SIG-M5 treated with dmso at 0.1 percent for 504 hours (cell line): Measurements from ENCODE around the gene ACACA.

ENCODE experiments used
- DNase-seq: peaks from one replicate; lab custom pipeline; 2025; ENCODE audit not compliant: unreplicated experiment; lab: John Stamatoyannopoulos, UW

ACACA gene

DNA sequence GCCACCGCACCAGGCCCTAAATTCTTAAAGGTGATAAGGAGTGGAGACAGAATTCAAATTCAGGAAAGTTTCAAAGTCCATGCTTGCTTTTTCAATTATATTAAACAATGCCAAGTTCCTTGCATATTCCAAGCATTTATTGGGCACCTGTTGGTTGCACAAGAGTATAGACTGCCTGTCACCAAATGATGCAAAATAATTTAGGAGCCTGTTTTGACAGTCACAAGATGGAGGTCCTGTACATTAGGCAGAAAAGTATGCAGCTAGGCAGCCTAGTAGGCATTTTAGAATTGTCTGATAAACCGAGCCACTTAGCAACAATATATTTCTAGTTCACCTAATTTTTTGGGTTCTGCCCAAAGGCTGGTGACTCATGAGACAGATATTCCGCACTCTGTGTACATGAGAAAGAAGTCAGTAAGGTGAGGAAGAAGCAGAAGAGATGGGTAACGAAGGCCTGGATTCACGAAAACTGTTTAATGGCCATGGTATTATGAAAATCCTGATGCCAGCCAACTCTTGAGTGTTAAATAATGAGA lies 7.3 kb downstream of the ACACA start:
- DNase-seq: no peak

GRCh38 chr17:37393352-37393751 lies 13.3 kb downstream of the ACACA start:
- no peak for DNase-seq

GRCh38 chr17:37392024-37392590 lies 14.5 kb downstream of the ACACA start:
- DNase-seq: no peak

DNA sequence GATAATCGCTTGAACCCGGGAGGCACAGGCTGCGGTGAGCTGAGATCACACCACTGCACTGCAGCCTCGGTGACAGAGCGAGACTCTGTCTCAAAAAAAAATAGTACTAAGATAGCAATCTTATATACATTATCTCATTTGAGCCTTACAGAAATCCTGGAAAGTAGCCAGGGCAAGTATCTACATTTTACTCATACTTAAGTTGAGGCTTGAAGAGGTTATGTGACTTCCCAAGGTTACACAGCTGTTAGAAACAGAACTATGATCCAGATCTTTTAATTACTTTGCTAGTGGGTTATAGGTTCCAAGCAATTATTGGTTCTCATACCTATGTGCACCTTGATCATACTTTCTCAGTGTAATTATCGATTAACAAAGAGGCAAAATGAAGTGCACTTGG lies 15.5 kb downstream of the ACACA start:
- no peak for DNase-seq

GRCh38 chr17:37389160-37389559 lies 17.5 kb downstream of the ACACA start:
- DNase-seq: no peak

- DNase-seq: no peak
These were observed 18.4 kb downstream of the ACACA start for GRCh38 chr17:37388266-37388665.

GRCh38 chr17:37386462-37386861 lies 20.2 kb downstream of the ACACA start:
- DNase-seq: no peak

DNA sequence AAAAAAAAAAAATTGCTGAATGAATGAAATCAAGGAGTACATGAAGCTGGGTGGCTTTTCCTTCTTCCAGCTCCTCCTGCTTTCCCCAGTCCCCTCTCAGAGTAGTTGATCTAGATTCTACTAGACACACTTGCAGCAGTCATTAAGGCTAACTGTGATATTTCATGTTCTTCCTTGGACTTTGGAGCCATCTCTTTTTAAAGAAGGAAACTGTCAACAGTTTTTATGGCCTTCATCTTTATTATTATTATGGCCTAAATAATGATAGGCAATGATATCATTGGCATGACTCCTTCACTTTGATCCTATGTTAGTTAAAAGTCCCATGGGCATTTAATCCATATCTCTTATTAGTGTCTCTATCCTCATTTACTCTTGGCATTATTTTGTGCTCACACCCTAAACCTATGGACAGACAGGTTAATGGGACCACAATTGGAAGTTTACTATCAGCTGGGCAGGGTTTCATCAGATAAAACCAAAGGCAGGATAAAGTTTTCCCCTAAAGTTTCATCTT lies 21.1 kb downstream of the ACACA start:
- DNase-seq: no peak

DNA sequence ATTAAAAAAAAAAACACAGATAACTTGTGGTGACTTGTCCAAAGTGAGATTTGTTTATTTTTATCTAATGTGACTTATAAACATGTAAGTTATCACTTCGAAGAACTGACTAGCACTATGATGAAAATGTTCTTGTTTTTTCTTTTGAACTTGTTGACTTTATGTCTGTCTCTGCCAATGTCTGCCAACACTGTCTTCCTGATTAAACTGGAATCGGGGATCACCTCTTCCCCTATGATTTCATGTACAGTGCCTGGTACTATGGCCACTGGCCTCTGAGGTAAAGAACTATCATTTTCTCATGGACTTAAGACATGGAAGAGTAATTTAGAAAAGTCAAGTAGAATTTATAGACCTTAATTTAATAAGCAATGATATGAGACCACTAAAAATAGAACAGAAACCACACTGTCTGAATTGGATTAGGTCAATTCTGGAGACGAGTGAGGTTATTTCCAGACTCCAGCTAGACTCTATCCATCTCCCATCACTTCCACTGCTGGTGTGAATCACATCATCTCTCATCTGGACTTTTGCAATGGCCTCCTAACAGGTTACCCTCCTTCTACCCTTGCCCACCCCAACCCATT lies 22.0 kb downstream of the ACACA start:
- DNase-seq: no peak

- DNase-seq: no peak
These were observed 24.6 kb downstream of the ACACA start for GRCh38 chr17:37382056-37382455.

- no peak for DNase-seq
These were observed 30.9 kb downstream of the ACACA start, which contains the start of gene C17orf78 for GRCh38 chr17:37375706-37376105. C17orf78 (plus strand) TSS chr17:37375985; CDS start chr17:37376093, 108 bp downstream.

GRCh38 chr17:37373530-37374159 lies 33.0 kb downstream of the ACACA start:
- DNase-seq: peak; percentile 87

- DNase-seq: peak; percentile 65
These were observed 38.1 kb downstream of the ACACA start for GRCh38 chr17:37368577-37368976.

DNA sequence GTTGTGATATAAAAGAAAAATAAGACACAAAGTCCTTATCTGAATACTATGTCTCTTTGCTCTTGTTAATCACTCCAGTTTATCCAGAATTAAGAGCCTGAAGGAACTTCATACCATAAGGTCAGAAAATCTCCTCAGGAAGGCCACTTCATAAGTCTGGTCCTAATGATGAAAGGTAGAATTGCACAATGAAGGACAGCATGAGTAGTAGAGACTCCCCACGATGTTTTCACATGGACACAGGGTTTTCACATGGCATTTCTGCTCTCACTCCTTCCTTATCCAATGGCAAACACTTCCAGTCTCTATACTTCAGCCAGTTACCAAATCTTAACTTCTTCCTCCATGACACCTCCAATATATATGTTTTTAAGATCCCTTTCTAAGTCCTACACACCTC lies 41.0 kb downstream of the ACACA start:
- DNase-seq: no peak

- DNase-seq: no peak
These were observed 45.1 kb downstream of the ACACA start for GRCh38 chr17:37361543-37361942.

- DNase-seq: no peak
These were observed 46.0 kb downstream of the ACACA start for GRCh38 chr17:37360632-37361031.

- no peak for DNase-seq
These were observed 46.9 kb downstream of the ACACA start for GRCh38 chr17:37359682-37360188.

GRCh38 chr17:37358830-37359681 lies 47.6 kb downstream of the ACACA start:
- peak; percentile 85 for DNase-seq

GRCh38 chr17:37358098-37358829 lies 48.4 kb downstream of the ACACA start:
- peak; percentile 44 for DNase-seq
